Stimulated activated CD4-positive, alpha-beta T cell treated with anti-CD3 and anti-CD28 coated beads, Interleukin-15, amount 100 ng/mL, for 48 hours (primary cell): ENCODE measurements around the gene INPP5A.

Source experiments
- DNase-seq, 2 donors: peaks; one replicate each; pipeline ENCODE4 v3.0.0-alpha.2; 2020; ENCODE audit warnings: low read depth in 2 of 2

Gene INPP5A

DNA sequence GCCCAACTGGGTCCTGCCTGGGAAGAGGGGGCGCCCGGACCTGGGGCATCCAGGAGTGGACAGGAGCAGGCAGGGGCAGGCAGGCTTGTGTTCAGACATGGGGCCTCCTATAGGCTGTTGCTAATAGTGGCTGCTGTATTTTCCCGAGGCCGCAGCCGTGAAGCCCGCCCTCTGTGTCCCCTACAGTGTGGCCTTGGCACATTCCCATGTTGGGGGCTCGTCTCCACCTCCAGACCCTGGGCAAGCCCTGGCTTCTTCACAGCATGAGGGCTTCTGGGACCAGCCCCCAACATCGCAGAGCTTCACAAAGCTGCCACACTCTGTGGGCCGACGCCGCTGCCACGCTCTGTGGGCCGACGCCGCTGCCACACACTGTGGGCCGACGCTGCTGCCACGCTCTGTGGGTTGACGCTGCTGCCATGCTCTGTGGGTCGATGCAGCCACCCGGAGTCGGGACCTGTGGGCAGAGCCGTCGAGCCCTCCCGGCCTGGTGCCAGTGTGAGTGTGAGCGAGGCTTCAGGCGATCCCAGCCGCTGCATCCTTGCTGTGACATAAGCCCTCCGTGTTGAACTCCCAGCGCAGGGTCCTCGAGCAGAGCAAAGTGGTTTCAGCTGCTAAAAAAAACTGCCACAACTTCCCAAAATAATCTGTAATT is 109.0 kb downstream of the INPP5A start:
- no peak for DNase-seq

DNA sequence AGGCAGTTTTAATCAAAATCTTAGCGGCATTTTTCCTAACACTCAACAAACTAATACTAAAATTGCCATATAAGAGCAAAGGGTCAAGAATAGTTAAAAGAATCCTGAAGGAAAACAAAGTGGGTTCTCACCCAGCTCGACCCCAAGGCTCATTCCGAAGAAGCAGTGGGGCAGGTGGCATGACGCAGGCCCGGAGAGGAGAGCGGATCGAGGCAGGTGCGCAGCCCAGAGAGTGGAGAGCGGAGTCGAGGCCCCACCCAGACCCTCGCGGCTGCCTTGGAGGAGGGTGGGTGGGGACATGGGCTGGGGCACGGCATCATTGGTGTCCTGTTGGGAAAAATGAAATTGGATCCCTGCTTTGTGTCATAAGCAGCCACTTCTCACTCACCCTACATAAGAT is 109.8 kb downstream of the INPP5A start:
- no peak for DNase-seq

DNA sequence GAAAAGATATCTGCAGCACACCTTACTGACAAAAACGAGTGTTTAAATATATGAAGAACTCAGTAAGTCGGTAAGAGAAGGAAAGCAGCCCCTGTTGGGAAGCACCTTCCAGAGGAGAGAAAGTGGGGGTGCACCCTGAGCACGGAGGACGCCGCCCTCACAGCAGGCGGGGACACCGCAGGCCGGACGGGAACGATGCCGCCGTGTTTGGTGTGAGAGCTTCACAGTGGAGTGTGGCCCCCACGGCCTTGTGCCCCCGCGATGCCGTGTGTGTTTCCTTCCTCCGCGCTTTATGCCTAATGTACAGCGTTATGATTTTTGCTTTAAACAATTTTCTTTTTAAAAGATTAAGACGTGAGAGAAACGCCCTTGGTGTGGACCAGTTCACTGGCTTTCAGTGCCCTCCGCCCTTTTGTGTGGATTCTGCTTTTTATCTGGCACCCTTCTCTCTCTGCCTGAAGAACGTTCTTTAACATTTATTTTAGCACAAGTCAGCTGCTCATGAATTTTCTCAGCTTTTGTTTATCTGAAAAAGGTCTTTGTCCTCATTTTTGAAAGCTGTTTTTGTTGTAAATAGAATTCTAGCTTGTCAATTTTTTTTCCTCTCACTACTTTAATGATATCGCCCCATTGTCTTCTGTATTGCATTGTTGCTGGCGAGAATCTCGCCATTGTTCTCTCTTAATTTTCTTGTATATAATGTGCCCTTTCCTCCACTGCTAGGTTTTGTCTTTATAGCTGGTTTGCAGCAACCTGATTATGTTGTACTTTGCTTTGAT is 110.7 kb downstream of the INPP5A start:
- no peak for DNase-seq

DNA sequence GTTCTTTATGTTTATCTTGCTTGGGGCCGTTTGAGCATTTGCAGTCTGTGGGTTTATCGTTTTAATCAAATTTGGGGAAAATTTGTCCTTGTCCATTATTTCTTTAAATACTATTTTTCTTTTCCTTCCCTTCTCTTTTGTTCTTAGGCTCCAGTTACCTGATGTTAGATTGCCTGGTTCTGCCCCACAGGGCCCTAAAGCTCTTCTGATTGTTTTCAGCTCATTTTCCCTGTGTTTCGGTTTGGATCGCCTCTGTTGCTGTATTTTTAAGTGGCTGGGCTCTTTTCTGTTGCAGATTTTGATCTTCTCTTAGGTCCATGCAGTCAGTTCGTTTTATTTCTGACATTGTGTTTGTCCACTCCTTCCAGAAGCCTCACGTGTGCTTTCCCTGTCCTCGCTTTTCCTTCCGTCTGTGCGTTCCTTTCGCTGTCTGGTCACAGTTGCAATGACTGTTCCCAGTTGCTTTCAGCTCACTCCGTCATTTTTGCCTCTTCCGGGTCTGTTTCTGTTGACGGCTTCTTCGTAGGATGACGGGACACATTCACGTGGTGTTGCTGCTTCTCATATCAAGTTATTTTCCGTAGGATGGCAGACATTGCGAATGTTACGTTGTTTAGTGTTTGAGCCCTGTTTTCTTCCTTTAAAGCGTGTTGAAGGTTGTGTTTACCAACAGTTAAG is 111.4 kb downstream of the INPP5A start:
- no peak for DNase-seq

DNA sequence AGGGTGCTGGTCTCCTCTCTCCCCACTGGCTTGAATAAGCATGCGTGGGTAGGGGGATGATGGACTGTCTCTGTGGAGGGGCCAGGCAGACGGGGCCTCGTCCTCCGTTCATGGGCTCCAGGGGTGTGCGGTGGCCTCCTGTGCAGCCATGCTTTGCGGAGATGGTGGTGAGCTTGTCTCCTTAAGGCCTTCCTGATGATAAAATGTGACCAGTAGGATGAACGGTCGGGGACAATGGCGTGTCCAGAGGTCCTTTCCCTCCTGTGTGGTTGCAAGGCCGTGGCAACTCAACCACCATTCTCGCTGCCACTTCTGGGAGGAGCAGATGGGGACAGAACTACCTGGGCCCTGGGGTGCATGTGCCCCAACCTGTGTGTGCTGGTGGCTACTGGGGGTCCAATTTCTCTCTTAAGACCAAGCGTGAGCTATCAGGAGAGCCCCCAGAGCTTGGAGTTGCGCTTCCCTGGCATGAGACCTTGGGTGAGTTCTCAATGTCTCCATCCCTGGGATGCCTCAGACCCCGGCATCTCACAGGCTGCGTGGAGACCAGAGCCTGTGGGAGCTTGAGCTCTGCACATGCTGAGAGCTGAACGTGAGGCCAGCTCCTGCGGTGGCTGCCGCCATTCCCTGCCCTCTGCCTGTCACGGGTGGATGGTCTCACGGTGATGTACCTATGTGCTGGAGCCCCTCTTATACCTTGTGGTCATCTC is 112.2 kb downstream of the INPP5A start:
- DNase-seq: no peak

DNA sequence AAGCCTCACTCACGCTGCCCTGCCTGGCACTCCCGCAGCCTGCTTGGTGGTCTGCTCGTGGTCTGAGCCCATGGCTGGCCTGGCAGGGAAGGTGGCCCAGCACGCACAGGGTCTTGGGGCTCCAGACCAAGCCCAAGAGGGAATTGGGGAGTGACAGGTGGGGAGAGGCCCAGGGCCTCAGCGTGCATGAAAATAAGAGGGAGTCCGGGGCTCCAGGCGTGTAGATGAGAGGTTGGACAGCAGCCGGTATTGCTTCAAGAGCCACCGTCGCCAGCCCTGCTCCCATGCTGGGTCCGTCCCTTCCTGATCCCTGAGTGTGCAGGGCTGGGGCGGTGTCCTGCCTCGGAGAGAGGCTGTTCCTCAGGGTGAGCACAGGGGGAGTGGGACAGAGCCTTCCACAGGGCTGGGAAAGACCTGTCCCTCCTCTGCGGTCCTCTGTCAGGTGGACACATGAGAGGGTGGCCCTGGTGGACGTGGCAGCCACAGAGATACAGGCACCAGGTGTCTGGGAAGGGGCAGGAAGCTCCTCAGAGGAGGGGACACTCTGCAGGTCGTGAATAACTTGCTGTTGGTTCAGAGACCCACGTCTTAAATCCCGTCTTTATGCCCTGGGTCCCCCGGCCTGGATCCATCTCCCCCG is 113.1 kb downstream of the INPP5A start:
- no peak for DNase-seq

DNA sequence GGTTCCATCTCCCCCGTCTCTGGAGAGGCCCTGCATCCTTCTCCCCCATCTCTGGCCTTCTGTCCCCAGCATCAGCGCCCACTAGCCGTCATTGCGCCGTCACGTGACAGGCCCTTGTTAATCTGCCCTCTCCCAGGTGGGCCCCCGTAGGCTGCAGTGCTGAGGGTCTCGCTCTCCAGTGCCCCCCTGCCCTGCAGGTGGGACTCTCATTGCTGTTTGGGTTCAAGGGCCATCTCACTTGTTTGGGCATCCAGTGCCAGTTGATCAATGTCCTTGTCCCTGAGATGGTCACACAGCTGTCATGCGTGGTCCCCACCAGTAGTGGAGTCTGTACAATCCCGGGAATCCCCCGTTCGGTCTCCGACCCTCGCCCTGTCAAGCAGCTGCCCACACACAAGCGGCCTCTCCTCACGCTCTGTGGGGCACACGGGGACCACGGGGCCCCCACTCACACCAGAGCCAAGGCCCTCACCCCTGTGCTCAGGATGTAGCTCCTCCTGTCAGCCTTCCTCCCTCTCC is 114.0 kb downstream of the INPP5A start:
- no peak for DNase-seq

DNA sequence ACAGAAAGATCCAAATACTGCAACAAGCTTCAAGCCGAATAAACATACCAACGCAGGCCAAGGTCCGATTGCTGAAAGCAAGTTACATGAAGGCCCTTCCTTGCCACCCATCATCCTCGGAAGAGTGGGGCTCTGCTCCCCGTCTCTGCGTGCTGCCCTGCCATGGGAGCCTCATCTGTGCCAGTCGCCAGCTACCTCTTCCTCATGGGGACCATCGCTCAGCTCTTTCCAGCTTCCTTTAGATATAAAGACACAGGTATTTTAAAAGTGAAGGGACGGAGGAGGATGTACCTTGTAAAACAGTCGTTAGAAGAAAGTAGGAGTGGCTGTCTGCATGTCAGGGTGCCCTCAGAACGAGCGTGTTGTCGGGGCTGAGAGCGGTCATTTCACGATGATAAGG is 114.9 kb downstream of the INPP5A start:
- no peak for DNase-seq

DNA sequence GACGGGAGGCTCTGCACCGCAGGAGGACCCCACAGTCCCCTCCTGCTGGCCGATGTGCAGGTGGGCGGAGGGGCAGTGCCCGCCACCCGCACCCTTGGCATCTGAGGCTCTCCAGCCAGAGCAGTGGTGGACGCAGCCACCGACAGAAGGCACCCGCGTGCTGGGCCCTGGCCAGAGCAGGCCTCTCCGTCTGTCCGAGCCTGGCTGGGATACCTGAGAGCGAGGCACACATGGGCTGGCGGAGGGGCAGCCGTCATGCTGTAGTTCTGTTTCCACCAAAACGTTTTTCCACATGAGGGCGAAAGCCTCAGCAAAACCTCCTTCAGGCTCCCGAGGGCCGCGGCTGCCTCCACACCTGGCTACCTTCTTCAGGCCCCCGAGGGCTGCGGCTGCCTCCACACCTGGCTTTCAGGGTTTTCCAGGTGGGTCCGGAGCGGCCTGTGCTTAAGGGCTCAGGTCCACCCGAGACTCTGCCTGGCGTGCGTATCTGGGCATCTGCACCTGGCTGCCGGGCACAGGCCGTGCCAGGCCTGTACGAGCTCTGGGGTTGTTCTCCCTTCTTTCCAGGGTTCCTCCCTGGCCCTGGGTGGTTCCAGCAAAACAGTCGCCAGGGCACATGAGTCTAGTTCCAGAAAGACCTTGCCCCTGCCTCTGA is 115.5 kb downstream of the INPP5A start:
- DNase-seq: no peak

DNA sequence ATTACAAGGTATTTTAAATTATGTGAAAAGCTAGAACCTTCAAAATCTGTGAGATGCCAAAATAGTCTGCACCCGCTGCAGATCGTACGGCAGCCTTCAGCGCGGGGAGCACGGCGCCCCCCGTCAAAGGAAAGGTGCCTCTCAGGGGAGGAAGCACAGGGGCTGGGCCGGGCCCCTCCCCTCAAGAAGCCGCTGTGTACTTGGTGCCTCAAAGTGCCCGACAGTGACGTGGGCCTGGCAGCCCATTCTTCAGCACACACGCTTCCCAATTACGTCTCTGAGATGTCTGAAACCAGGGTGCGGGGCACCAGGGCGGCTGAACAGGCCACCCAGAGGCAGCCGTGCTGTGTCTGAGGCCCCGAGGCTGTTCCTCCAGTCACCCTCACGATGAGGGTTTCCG is 116.1 kb downstream of the INPP5A start:
- no peak for DNase-seq

DNA sequence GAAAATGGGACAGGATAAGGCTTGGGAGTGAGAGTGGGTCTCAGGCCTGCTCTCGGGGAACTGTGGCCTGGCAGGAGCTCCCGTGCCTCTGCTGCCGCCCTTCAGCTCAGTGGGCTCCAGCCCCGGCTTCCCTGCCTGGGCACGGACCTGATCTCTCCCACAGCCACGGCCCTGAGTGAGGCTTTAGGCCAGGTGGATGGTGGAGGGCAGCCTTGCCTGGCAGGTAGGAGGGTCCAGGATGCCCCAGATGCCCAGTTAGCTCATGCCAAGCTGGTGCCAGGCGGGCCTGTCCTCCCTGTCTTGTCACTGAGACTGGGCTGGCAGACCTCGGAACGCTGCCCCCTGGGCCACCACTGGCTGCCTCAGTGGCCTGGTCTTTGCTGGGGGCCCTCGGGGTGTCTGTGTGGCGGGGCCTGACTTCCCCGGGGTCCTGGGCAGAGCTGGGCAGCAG is 116.6 kb downstream of the INPP5A start:
- no peak for DNase-seq

DNA sequence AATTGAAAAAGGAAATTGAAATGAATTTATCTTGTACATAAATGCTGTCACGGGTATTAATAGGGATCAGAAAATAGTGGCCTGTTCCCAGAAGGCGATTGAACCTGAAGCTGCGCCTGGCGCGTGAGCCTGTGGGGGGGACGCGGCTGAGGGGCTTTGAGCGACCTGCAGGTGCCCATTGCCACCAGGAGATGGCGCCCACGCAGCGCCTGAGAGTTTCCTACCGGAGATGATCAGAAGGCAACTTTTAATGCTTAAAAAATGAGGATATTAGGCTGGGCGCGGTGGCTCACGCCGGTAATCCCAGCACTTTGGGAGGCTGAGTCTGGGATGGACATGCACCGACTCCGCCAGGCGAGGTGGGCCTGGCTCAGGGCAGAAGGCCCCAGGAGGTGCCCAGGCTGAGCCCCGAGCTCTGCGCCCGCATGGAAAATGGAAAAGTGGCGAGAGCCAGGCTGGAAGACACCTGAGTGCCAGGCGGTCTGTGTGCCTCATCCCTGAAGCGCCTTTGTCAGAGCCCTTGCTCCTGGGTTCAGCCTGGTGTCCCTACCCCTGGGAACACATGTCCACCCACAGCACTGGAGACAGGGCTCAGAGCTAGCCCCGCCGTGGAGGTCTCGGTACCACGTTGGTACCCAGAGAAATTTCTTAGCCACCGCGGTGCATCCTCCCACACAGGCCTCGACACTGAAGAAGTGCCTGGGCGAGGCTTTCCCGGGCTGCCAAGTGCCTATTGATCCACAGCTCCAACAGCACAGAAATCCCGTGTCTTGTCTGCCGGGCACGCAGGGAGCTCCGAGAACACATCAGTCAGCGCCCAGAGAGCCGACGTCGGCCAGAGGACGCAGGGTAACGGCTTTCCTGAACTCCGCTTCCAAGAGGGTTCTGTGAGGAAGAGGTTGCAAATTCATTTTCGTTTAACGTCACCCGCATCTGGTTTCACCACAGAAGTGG is 117.4 kb downstream of the INPP5A start:
- peak; percentile 11 to 42 for DNase-seq

DNA sequence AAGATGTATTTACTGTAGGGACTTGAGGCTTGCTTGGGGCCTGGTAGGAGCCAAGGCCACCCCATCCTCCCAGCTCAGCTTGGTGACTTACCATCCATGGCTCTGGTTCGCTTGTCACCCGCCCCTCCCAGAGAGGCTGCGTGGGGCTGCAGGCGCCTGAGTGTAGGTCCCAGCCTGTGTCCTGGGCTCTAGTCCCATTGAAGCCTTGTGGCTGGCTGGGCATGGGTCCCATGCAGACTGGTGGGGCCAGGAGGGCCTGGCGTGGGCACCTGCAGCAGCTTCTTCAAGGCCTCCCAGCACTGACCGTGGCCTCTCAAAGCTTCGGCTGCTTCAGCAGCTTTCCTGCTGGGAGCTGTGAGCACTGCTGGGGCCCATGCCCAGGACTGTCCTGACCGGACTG is 118.1 kb downstream of the INPP5A start:
- DNase-seq: no peak

DNA sequence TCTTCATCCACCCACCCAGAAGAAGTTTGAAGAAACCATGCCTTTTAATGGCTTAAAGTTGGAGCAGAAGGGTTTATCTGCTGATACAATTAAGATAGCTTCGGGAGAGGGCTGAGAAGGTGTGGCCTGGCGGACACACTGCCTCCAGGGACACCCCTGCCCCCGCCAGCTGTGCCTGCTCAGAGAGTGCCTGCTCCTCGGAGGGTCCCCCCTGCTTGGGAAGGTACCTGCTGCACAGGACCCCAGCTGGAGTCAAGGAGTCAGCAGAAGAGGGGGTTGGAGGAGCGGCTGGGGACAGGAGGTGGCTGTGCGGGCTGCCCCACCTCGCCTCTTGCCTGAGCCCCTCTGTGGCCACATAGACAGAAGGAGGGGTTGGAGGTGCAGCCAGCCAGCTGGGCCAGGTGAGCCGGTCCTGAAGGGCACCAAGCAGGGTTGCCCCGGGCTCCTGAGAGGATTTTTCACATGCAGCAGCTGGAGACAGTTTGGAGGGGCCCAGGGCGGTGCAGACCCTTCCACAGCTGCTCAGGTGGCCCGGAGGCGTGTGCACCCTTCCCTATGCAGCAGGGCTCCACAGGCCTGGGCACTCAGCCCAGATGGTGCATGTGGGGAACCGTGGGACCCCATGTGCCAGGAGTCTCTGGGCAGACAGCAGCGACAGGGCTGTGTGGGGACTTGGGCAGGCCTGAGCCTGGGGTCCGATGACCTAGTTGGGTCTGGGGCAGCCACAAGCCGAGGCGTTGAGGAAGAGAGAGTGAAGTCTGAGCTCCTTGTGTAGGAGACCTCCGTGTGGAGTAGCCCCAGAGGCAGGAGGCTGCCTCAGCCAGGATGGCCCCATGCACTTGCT is 118.9 kb downstream of the INPP5A start:
- DNase-seq: no peak

DNA sequence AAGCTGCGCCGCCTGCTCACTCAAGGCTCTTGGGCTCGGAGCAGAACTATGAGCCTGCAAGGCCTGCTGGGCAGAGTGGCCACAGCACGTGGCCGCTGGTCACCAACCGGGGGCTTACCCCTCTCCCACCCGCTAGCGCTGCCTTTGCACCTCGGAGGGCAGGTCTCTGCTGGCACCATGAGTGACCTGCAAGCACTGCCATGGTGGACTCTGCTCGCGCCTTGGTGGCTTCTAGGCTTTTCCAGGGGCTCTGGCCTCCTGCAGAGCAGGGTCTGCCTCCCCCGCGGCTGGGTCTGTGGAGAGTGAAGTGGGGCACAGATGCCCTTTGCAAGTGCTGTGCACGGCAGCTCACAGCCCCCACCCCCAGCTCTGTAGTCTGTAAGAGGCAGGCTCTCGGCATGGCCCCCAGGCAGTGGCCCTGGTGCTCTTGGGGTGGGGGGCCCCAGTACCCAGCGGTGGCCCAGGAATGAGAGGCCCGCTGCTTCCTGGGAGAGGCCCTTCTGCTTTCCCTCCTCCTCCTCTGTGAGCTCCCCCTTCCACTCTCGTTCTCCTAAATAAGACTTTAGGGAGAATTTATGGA is 119.6 kb downstream of the INPP5A start:
- no peak for DNase-seq

DNA sequence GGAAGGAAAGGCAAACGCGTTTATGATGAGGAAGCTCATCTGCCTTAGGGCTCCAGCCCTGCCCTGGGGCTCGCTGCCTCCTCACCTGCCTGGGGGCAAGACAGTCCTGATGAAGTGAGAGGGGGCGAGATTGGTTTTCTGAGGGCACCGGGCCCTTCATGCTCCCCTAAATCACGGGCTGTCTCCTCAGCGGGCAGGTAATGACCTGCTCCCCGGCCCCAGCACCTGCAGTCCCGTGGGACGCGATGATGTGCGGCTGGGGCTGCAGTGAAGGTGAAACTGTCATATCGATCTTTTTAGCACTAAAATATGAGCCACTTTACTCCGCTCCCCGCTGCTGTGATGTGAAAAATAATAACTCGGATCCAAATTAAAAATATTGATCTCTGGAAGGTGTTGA is 120.2 kb downstream of the INPP5A start:
- DNase-seq: no peak

DNA sequence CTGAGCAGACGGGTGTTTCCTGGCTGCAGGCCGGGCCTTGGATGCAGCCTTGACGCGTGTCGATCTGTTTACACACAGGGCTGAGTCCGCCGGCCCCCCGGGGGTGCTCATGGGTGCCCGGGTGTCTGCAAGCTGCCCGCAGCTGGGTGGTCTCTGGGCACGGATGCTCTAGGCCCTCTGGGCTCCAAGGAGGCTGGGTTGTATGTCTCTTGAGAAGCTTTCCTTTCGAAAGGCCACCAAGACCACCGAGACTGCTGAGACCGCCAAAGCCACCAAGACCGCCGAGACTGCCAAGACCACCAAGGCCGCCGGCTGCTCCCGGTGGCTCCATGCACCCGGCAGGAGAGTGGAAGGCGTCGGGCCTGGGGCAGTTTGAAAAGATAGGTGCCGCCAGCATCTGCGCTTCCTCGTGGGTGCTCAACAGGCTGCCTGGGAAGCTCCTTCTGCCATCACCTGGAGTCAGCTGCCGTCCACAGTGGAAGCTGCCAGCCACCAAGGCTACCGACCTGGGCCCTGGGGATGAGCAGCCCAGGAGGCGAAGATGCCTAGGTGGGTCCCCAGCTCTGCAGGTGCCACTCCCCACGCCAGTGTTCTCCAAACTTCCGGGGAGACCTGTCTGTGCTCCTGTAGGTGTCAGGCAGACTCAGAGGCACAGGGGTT is 121.1 kb downstream of the INPP5A start:
- no peak for DNase-seq
